ENCODE data around the gene MAP3K12.

DNA sequence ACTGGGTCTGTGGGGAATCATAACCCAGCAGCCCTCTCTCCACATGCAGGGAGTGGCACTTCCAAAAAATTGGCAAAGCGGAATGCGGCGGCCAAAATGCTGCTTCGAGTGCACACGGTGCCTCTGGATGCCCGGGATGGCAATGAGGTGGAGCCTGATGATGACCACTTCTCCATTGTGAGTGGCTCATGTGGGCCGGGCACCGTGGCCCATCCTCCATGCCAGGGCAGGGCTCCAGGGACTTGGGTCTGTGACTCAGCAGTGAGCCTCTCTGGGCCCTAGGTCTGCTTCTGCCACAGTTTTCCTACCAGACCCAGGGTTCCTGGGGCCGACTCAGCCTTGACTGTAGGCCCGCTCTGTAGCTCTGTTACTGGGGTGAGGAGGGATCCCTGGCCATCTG, 5.8 kb upstream of the MAP3K12 start:
- TF ChIP-seq POLR2A (IDR thresholded peaks at IDR 0.05; ENCODE audit: low read depth, low read length) = no peak
- TF ChIP-seq, protein P1, sequence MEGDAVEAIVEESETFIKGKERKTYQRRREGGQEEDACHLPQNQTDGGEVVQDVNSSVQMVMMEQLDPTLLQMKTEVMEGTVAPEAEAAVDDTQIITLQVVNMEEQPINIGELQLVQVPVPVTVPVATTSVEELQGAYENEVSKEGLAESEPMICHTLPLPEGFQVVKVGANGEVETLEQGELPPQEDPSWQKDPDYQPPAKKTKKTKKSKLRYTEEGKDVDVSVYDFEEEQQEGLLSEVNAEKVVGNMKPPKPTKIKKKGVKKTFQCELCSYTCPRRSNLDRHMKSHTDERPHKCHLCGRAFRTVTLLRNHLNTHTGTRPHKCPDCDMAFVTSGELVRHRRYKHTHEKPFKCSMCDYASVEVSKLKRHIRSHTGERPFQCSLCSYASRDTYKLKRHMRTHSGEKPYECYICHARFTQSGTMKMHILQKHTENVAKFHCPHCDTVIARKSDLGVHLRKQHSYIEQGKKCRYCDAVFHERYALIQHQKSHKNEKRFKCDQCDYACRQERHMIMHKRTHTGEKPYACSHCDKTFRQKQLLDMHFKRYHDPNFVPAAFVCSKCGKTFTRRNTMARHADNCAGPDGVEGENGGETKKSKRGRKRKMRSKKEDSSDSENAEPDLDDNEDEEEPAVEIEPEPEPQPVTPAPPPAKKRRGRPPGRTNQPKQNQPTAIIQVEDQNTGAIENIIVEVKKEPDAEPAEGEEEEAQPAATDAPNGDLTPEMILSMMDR (conservative IDR thresholded peaks at IDR 0.05; ENCODE audit: low read depth, low read length) = no peak
- TF ChIP-seq, protein P2, sequence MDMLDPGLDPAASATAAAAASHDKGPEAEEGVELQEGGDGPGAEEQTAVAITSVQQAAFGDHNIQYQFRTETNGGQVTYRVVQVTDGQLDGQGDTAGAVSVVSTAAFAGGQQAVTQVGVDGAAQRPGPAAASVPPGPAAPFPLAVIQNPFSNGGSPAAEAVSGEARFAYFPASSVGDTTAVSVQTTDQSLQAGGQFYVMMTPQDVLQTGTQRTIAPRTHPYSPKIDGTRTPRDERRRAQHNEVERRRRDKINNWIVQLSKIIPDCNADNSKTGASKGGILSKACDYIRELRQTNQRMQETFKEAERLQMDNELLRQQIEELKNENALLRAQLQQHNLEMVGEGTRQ (IDR thresholded peaks at IDR 0.05; ENCODE audit: low read depth, low read length) = no peak
- TF ChIP-seq BHLHE40 (IDR thresholded peaks at IDR 0.05; ENCODE audit: low read depth, low read length) = no peak
- no peak for TF ChIP-seq SMC3 (IDR thresholded peaks at IDR 0.05; ENCODE audit: low read depth, low read length)
- no peak for TF ChIP-seq FOS (IDR thresholded peaks at IDR 0.05; ENCODE audit: low read depth, low read length)
- TF ChIP-seq RFX5 (IDR thresholded peaks at IDR 0.05; ENCODE audit: low read depth, low read length) = no peak
- TF ChIP-seq MXI1 (IDR thresholded peaks at IDR 0.05; ENCODE audit: borderline replicate concordance, low read depth, low read length) = no peak
- TF ChIP-seq, protein P3, sequence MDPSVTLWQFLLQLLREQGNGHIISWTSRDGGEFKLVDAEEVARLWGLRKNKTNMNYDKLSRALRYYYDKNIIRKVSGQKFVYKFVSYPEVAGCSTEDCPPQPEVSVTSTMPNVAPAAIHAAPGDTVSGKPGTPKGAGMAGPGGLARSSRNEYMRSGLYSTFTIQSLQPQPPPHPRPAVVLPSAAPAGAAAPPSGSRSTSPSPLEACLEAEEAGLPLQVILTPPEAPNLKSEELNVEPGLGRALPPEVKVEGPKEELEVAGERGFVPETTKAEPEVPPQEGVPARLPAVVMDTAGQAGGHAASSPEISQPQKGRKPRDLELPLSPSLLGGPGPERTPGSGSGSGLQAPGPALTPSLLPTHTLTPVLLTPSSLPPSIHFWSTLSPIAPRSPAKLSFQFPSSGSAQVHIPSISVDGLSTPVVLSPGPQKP (IDR thresholded peaks at IDR 0.05; ENCODE audit: borderline replicate concordance, low read depth, low read length) = no peak
- no peak for TF ChIP-seq MAFK (IDR thresholded peaks at IDR 0.05; ENCODE audit: low read depth, low read length)

Measured in IMR-90 (cell line).